Measurements from ENCODE around the gene USP9X.

Gene USP9X

DNA sequence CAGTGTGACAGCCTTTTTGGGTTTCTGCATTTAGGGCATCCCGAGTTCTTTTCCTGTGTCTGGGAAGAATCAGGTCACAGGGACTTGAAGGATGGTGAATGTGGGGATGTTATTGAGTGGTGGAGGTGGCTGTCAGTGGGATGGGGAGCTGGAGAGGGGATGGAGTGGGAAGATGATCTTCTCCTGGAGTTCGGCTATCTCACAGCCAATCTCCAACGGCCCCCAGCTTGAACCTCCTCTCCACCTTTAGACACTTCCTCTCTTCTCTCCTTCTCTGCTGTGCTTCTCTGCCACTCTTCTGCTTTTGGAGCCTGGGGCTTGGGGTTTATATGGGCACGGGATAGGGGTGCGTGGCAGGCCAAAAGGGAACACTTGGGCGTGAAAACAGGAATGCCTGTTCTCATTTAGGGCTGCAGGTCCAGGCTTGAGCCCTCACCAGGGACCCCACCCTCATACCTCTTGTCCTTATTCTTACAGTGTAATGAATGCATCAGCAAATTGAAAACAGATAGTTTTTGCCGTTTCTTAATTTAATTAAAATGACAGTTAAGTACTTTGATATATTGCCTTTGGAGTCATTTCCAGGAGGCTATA is 37.5 kb downstream of the USP9X start:
- H2AFZ ChIP-seq (ENCODE audit: low read depth, low read length), result no peak overlapping the region
- no peaks in the 10 kb centered on the region for H3K9me3 ChIP-seq (ENCODE audit: insufficient read depth, low read length)
- H3K4me1 ChIP-seq (ENCODE audit: low read length), result peaks cover 85% of the 10 kb centered on the region
- peaks cover 61% of the 10 kb centered on the region for H4K20me1 ChIP-seq (ENCODE audit: insufficient read depth, low read length)
- H3K9ac ChIP-seq (ENCODE audit: low read length), result no peak overlapping the region
- peaks cover 100% of the 10 kb centered on the region for H3K79me2 ChIP-seq (ENCODE audit: low read length)
- H3K27ac ChIP-seq (ENCODE audit: low read length), result 0 out of 2 replicates have a peak overlapping the region, but pooled peaks have one; percentile 81
- no peak for TF ChIP-seq EZH2phosphoT487 (IDR thresholded peaks at IDR 0.05; ENCODE audit: low read depth)
- TF ChIP-seq, protein P1, sequence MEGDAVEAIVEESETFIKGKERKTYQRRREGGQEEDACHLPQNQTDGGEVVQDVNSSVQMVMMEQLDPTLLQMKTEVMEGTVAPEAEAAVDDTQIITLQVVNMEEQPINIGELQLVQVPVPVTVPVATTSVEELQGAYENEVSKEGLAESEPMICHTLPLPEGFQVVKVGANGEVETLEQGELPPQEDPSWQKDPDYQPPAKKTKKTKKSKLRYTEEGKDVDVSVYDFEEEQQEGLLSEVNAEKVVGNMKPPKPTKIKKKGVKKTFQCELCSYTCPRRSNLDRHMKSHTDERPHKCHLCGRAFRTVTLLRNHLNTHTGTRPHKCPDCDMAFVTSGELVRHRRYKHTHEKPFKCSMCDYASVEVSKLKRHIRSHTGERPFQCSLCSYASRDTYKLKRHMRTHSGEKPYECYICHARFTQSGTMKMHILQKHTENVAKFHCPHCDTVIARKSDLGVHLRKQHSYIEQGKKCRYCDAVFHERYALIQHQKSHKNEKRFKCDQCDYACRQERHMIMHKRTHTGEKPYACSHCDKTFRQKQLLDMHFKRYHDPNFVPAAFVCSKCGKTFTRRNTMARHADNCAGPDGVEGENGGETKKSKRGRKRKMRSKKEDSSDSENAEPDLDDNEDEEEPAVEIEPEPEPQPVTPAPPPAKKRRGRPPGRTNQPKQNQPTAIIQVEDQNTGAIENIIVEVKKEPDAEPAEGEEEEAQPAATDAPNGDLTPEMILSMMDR (IDR thresholded peaks at IDR 0.05; ENCODE audit: low read depth, low read length), result no peak
- peak overlapping the region; percentile 94 for H3K4me2 ChIP-seq (ENCODE audit: low read length)
- peaks cover 13% of the 10 kb centered on the region for H3K36me3 ChIP-seq (replicated peaks; ENCODE audit: low read depth, low read length)
- peak overlapping the region; percentile 70; the same call in 1 of the 2 replicates for H3K4me3 ChIP-seq (ENCODE audit: low read length)
- H3K27me3 ChIP-seq (ENCODE audit: low read depth, low read length), result no peaks in the 10 kb centered on the region

DNA sequence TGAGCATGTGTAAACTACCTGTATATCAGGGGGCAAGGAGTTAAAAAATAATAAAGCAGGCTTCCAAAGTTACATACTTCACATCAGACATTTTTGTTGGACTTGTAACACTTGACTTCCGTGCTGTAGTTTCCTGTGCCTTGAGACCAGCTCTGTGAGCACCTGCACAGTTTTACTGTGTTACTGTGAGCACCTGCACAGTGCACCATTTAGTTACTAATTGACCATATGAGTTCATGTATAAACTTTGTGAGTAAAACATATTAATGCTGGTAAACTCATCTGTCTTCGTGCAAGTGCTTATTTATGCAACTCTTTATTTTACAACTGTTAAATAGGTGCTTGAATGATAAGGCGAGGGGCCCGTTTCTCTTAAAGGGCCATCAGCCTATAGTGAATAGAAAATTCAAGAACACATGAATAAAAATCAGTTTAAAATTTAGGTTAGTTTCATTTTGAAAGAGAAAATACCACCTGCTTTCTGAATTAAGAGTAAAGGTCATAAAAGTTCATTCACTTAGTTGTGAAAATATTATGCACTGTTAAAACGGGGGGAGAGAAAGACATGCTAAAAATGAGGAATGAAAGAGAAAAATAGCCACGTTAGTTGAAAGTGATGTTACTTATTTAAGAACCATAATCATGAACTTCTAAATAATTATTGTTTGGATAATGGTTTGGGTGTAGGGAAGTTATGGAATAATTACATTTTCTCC is 42.4 kb downstream of the USP9X start:
- H2AFZ ChIP-seq (ENCODE audit: low read depth, low read length), result no peak overlapping the region
- peak overlapping the region; percentile 54 for H3K9ac ChIP-seq (ENCODE audit: low read length)
- peak overlapping the region; percentile 85 for H3K27ac ChIP-seq (ENCODE audit: low read length)
- peak overlapping the region; percentile 64 for H3K4me2 ChIP-seq (ENCODE audit: low read length)
- H4K20me1 ChIP-seq (ENCODE audit: insufficient read depth, low read length), result peaks cover 35% of the 10 kb centered on the region
- peaks cover 85% of the 10 kb centered on the region for H3K79me2 ChIP-seq (ENCODE audit: low read length)
- H3K36me3 ChIP-seq (replicated peaks; ENCODE audit: low read depth, low read length), result peaks cover 21% of the 10 kb centered on the region
- TF ChIP-seq, protein P1 (IDR thresholded peaks at IDR 0.05; ENCODE audit: low read depth, low read length), result no peak
- no peaks in the 10 kb centered on the region for H3K9me3 ChIP-seq (ENCODE audit: insufficient read depth, low read length)
- peak overlapping the region; percentile 68 for H3K4me3 ChIP-seq (ENCODE audit: low read length)
- peaks cover 73% of the 10 kb centered on the region for H3K4me1 ChIP-seq (ENCODE audit: low read length)
- H3K27me3 ChIP-seq (ENCODE audit: low read depth, low read length), result no peaks in the 10 kb centered on the region

DNA sequence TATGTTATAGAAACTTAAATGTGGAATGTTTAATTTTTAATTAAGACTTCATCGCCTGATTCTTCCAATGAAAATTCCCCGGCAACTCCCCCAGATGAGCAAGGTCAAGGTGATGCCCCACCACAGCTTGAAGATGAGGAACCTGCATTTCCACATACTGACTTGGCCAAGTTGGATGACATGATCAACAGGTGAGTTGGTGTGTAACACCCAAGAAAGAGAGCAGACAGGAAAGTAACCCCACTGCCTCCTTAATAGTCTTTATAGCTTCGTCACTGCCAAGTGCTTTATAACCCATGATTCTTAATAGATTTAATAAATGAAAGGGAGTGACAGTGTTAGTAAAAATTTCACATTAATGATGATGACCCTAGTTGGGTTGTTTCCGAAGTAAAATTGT is 43.7 kb downstream of the USP9X start:
- H3K9ac ChIP-seq (ENCODE audit: low read length), result no peak overlapping the region
- peaks cover 31% of the 10 kb centered on the region for H4K20me1 ChIP-seq (ENCODE audit: insufficient read depth, low read length)
- H3K9me3 ChIP-seq (ENCODE audit: insufficient read depth, low read length), result no peaks in the 10 kb centered on the region
- no peak overlapping the region for H3K4me3 ChIP-seq (ENCODE audit: low read length)
- H3K4me2 ChIP-seq (ENCODE audit: low read length), result peak overlapping the region; percentile 64; the same call in 1 of the 2 replicates
- no peak overlapping the region for H2AFZ ChIP-seq (ENCODE audit: low read depth, low read length)
- peaks cover 85% of the 10 kb centered on the region for H3K79me2 ChIP-seq (ENCODE audit: low read length)
- H3K36me3 ChIP-seq (replicated peaks; ENCODE audit: low read depth, low read length), result peaks cover 29% of the 10 kb centered on the region
- no peak overlapping the region for H3K27ac ChIP-seq (ENCODE audit: low read length)
- H3K4me1 ChIP-seq (ENCODE audit: low read length), result peaks cover 66% of the 10 kb centered on the region
- TF ChIP-seq, protein P1 (IDR thresholded peaks at IDR 0.05; ENCODE audit: low read depth, low read length), result no peak
- TF ChIP-seq EZH2phosphoT487 (IDR thresholded peaks at IDR 0.05; ENCODE audit: low read depth), result no peak
- H3K27me3 ChIP-seq (ENCODE audit: low read depth, low read length), result no peaks in the 10 kb centered on the region

DNA sequence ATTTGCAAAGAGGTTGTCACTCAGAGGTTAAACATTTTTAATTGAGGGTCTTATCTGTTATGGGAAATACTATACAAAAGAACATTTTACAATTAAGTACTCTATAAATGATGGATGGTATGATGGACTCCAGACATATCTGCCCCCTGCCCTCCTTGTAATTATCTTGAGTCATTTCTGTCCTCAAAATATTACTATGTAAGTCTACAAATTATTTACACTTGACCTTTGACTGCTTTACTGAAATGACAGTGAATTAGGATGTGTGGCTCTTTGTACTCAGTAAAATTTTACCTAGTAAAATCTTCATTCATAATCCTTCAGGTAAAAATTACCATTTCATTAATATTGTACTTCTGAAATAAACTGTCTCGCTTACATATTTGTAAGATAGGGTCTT is 46.5 kb downstream of the USP9X start:
- Histone ChIP-seq H4K20me1 (ENCODE audit: insufficient read depth, low read length) (peaks cover 33% of the 10 kb centered on the region), H3K9ac (ENCODE audit: low read length) (no peak overlapping the region), H3K79me2 (ENCODE audit: low read length) (peaks cover 75% of the 10 kb centered on the region), H3K27me3 (ENCODE audit: low read depth, low read length) (no peaks in the 10 kb centered on the region), H3K4me1 (ENCODE audit: low read length) (peaks cover 48% of the 10 kb centered on the region), H2AFZ (ENCODE audit: low read depth, low read length) (no peak overlapping the region), H3K9me3 (ENCODE audit: insufficient read depth, low read length) (no peaks in the 10 kb centered on the region), H3K27ac (ENCODE audit: low read length) (peak overlapping the region; percentile 52), H3K4me2 (ENCODE audit: low read length) (peak overlapping the region; percentile 53), H3K36me3 (replicated peaks; ENCODE audit: low read depth, low read length) (peaks cover 37% of the 10 kb centered on the region), H3K4me3 (ENCODE audit: low read length) (no peak overlapping the region)
- TF ChIP-seq, protein P1 (IDR thresholded peaks at IDR 0.05; ENCODE audit: low read depth, low read length), result no peak
- TF ChIP-seq EZH2phosphoT487 (IDR thresholded peaks at IDR 0.05; ENCODE audit: low read depth), result no peak
